Measurements from ENCODE around the gene SEC31B.

SEC31B gene, protein sequence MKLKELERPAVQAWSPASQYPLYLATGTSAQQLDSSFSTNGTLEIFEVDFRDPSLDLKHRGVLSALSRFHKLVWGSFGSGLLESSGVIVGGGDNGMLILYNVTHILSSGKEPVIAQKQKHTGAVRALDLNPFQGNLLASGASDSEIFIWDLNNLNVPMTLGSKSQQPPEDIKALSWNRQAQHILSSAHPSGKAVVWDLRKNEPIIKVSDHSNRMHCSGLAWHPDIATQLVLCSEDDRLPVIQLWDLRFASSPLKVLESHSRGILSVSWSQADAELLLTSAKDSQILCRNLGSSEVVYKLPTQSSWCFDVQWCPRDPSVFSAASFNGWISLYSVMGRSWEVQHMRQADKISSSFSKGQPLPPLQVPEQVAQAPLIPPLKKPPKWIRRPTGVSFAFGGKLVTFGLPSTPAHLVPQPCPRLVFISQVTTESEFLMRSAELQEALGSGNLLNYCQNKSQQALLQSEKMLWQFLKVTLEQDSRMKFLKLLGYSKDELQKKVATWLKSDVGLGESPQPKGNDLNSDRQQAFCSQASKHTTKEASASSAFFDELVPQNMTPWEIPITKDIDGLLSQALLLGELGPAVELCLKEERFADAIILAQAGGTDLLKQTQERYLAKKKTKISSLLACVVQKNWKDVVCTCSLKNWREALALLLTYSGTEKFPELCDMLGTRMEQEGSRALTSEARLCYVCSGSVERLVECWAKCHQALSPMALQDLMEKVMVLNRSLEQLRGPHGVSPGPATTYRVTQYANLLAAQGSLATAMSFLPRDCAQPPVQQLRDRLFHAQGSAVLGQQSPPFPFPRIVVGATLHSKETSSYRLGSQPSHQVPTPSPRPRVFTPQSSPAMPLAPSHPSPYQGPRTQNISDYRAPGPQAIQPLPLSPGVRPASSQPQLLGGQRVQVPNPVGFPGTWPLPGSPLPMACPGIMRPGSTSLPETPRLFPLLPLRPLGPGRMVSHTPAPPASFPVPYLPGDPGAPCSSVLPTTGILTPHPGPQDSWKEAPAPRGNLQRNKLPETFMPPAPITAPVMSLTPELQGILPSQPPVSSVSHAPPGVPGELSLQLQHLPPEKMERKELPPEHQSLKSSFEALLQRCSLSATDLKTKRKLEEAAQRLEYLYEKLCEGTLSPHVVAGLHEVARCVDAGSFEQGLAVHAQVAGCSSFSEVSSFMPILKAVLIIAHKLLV

DNA sequence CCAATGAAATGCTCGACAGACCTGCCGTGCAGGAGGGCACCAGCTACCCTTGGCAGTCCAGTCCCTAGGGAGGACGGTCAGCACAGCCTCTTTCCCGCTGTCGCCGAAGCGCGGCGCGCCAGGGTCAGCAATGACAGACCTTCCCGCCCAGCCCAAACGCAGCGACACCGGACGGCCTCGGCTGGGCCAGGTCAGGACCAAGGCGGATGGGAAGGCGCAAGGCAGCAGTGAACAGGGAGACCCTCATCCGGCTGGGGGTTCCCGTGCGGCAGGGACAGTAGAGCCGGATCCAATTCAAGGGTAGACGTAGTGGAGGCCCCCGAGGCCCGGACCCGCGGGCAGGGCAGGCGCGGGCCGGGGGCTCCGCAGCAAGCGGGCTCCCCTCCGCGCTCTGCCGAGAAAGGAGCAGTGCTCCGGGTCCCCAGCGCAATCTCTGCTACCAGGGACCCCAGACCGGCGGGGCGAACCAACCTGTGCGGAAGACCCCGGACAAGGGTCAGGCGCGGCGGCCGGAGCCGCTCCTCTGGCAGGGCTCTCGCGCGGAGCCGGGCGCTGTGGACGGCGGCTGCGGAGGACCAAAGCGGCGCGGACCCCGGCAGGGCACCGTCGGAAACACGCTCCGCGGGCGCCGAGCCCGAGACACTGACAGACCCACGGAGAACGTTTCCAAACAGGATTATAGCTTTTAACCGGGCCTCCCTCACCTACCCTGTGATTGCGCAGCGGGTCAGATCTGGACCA is at the start of gene SEC31B:
SEC31B (minus strand) TSS at position 551 of the 741 bp plus-strand sequence. CDS start 2,909 bp downstream, outside the sequence.
- no peak for DNase-seq (ENCODE audit: low read depth)

DNA sequence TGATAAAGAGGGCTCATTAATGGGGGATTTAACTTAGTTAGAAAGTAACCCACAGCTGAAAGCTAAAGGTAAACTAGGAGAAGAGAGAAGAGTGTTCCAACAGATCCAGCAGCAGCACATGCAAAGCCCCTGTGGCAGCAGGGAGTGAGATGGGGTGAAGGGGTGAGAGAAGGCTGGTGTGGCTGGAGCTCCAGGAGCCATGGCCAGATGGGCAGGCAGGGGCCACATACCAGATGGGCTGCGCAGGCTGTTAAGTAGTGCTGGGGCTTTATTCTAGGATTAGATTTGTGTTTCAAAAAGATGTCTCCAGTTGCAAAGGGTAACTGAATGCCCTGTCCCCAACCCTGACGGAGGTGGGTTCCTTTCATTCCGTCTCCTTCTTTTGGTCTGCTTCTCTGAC is 49.3 kb upstream of the SEC31B start:
- DNase-seq (ENCODE audit: low read depth) = no peak

DNA sequence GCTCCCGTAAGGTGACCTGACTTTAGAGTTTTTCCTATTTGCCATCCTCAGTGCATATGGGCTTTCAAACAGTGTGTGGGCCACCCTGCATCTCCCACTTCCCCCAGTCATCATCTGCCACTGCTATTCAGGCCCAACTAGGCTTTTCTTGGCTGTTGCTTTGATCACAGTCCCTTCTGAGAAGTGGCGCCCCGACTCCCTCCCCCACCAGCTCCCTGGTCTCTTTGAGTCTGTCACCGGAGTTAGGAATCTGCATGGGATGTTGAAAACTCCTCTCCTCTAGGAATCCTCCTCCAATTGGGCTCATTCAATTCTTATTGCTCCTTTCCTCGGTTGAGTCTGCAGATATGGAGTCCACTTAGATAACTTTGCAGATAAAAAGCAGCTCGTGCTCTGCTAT is 48.2 kb upstream of the SEC31B start:
- no peak for DNase-seq (ENCODE audit: low read depth)

DNA sequence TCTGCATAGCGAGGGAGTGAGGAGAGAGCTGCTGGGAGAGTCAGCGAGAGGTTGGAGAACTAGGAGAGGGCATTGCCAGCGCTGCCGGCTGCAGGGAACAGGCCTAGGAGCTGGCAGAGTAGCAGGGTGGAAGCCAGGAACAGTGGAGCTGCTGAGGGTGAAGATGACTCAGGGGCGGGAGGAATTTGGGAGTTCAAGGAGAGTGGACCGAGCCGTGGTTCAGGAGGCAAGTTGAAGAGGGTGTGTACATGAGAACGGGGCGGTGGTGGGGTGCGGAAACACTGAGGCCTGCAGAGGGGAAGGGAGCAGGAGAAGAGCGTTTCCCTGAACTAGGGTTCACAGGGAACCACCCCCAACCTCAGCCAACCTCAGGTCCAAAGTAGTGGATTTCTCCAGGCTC is 47.6 kb upstream of the SEC31B start:
- DNase-seq (ENCODE audit: low read depth) = no peak

DNA sequence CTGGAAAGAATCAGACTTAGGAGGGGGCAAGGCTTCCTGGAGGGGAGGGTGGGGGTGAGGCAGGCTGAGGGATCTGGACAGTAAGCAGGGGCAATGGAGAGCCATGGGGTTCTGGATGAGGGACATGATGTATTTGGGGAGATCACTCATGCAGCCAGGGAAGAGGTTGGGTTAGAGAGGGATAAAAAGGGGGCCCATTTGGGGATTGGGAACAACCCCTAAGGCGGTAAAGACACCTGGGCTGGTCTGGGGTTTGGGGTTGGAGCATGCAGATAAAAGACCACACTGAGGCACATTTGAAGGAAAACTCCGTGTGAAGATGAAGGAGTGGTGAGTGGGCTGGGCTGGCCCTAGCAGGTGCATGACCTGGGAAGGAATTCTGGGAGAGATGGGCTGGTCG is 46.9 kb upstream of the SEC31B start:
- DNase-seq (ENCODE audit: low read depth) = no peak

DNA sequence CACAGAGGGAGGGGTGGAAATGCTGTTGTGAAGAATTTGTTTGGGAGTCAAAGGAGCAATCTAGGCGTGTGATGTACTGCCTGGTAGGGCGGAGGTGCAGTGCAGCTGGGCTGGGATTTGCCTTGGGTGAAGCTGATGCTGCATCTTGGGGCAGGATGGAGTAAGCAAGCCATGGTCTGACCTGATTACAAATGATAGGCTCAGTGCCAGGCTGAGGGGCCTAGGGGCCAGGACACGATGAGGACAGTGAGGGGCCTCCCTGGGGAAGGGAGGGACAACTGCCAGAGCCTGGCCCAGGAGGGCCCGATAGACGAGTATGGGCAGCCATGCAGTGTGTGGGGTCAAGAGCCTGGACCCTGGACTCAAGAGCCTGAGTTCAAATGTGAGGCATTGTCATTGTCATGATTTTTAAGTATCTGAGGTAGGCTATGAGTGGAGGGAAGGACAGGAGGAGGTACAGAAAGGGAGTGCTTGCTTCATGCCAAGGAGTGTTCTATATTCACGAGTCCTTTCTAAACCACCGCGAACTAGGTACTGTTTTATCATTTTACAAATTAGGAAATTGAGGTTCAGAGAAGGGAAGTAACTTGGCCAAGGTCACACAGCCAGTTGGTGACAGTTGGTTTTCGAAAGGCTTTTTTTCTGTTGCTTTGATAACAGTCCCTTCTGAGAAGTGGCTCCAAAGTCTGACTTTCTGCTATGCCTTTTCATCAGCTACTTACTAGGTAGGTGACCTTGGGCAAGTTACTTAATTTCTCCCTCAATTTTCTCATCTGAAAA is 45.7 kb upstream of the SEC31B start:
- no peak for DNase-seq (ENCODE audit: low read depth)

DNA sequence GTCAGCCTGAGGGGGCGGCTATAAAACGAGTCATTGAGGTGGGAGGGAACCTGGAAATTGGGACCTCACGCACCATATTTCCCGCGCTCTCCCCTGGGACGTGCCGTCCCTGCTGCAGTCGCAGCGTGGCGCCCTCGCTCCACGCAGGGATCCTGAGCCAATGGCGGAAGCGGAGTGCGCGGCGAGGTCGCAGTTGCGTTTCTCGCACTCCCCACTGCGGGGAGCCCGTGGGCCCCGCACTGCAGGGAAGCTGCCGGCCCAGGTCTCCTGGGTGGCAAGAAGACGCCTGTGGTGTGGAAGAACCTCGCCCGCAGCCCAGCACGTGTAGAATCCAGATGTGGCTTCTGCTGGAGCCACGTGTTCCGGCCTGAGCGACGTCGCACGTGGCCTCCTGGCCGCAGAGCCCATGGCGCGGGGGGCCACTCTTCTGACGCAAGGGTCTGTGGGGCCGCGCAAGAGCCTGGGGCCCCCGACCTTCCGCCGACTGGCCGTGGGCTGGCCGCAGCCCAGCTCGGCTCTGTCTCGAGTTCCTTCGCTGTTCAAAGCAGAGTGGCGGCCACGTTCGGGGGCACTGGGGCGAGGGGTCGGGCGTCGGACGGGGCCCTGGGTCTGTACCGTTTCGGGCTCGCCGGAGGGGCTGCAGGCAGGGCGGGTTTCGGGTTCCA is 42.5 kb upstream of the SEC31B start:
- peak; percentile 68 for DNase-seq (ENCODE audit: low read depth)

DNA sequence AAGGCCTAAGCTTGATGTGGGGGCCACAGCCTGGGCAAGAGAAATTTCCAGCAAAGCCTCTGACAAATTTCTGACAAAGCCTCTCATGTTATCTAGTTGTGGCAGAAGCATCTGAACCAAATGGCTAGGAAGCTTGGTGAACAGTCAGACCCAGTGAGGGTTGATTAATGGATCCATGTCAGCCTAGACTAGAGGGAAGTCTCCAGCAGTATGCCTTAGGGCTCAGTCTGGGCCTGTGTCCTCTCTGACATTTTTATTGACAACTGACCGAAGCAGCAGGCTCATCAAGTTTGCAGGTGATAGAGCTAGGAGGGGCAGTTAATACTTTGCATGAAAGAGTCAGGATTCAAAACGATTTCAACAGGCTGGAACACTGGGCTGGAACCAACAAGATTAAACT is 41.3 kb upstream of the SEC31B start:
- no peak for DNase-seq (ENCODE audit: low read depth)

DNA sequence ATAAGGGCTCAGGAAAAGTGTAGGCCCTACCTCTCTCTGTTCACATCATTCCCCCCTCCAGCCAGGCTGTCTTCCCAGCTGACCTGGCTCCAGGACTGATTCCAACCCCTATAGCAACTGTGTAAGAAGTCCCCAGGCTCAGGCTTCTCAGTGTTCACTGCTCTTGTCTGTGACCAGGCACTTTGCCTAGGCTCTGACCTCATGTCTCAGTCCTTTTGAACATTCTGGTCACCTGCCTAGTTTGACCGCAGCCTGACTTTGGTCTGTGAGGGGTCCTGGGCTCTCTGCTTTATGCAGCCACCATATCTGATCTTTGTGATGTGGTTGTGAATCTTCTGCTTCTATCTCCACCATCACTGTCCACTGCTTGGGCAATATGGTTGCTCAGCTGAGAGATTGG is 40.6 kb upstream of the SEC31B start:
- no peak for DNase-seq (ENCODE audit: low read depth)

DNA sequence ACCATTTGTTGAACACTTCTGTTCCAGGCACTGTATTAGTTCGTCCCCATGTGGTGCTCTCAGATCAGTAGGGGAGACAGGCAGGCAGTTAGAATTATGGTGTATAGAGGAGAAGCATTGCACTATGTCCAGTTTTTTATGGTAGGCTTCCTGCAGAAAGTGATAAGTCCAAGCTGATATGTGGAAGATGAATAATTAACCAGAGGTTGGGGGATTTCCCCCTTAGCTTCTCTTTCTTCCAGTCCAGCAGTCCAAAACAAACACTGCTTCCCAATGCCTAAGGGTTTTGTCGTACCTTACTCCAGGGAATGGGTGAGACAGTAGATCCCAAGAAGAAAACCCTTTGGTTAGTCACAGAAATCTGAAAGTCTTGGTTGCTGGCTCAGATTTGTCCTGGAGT is 35.2 kb upstream of the SEC31B start:
- no peak for DNase-seq (ENCODE audit: low read depth)

DNA sequence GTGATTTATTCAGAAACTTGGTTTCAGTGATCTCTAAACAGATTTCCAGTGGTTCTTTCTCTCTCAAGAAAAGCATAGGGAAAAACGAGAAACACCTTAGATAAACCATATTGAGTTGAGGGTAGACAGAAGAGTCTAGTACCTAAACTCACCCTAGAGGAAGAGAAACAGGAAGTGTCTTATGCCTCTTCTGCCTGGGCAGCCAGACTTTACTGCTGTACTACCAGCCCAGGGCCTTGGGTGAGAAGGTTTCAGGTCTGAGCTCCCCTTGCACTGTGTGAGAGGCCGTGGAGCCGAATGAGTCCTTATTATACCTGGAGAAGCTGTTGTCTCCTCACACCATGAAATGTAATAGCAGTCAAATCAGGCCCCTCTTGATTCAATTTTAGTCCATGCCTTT is 34.3 kb upstream of the SEC31B start:
- no peak for DNase-seq (ENCODE audit: low read depth)

DNA sequence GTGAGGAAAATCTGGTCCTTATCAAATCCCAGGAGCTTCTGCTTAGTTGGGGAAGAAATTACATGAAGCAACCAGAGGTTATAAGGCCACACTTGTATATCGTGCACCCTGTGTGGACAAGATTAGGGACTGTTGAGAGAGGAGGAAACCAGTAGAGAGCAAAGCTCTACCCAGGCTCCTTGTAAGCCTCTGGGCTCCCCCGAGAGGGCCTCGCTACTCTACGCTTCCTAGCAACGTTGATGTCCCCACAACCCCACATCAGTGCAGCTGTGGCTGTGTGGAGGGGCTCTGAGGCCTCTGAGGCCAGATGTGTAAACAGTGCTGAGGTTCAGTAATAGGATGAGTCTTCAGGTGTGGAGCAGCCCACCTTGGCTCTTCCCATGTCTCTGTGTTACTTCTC is 32.1 kb upstream of the SEC31B start:
- DNase-seq (ENCODE audit: low read depth) = no peak

DNA sequence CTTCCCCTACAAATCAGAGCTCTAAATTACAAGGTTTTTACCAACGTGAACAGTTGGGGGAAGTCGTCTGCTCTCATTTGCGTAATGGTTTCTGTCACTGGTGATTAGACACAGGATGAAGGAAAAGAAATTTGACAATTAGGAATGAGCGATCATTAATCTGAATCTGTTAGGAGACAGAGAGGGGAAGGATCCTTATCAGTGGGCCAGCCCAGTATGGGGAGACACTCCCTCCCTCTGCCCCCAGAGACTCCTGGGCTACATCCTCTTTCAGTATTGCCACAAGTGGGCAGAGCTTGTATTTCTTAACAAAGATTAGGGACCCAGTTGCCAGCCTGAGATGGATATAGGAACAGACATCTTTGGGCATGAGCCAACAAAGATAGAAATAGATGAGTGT is 31.5 kb upstream of the SEC31B start:
- DNase-seq (ENCODE audit: low read depth) = no peak

DNA sequence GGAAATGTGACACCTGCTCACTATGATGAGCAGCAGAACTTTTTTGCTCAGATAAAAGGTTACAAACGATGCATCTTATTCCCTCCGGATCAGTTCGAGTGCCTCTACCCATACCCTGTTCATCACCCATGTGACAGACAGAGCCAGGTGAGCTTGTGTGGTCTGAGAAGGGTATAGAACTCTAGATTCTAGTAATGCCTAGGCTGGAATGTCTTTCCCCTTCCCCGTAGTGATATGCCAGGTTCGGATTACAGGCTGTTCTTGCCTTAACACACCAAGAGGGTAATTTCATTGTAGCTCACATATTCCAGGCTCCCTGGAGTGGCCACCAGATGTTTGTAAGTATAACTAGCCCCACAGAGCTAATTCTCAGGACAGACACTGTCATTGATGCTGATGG is 25.3 kb upstream of the SEC31B start:
- no peak for DNase-seq (ENCODE audit: low read depth)

DNA sequence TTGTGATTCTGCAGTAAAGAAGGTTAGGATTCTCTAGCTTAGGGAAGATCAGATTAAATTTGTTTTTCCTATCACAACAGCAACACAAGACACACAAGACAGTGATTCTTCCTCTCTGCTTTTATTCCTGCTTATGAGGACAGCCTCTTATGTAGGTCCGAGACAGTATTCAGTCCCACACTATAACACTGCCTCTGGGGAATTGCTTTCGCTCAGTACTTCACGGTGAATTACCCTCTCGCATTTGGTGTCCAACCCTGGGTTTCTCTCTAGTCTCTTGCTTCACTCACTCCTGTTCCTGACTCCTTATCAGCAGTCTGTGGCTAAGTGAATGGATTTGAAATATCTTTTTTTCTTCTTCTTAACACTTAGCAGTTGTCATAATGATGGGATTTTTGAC is 17.8 kb upstream of the SEC31B start:
- DNase-seq (ENCODE audit: low read depth) = no peak

DNA sequence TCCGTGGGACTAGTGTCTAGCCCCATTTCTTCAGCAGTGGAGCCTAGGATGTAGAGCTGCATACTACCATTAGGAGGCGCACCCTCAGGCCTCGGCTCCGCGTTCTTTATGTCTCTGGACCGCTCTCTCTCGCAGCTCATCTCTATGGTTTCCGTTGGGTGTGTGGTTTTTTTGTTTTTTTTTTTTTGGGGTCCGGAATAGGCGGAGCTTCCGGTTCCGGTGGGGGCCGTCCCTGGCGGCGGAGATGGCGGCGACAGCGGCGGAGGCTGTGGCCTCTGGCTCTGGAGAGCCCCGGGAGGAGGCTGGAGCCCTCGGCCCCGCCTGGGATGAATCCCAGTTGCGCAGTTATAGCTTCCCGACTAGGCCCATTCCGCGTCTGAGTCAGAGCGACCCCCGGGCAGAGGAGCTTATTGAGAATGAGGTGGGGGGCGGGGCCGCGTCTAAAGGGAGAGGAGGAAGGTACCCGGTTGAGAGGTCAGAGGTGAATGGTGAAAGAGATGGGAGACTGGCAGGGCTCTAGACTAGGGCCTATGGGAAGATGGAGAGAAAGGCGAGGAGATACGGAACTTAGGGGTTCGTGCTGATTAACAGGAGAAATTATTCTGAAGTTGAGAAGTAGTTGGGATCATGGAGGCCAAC is 16.2 kb upstream of the SEC31B start, which contains the start of gene HIF1AN:
HIF1AN (plus strand) TSS at position 229 of the 639 bp plus-strand sequence; CDS start at position 245, 16 bp downstream.
- DNase-seq (ENCODE audit: low read depth) = peak; percentile 86

DNA sequence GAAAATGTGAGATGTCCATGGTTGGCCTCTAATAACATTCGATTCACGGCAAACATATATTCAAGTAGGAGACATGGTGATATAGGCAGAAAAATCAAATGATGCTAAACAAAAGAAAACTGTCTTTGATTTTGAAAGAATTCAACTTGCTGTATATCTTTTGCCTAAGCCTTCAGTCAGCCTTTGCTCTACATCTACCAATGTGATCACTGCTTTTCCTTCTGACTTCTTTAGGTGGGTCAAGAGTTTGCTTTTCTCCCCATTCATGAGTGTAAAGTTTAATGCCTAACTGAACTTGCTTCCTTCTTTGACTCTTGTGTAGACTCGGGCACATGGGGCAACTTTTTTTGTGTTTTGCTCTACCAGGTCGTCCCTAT is 15.7 kb upstream of the SEC31B start:
- DNase-seq (ENCODE audit: low read depth) = no peak

DNA sequence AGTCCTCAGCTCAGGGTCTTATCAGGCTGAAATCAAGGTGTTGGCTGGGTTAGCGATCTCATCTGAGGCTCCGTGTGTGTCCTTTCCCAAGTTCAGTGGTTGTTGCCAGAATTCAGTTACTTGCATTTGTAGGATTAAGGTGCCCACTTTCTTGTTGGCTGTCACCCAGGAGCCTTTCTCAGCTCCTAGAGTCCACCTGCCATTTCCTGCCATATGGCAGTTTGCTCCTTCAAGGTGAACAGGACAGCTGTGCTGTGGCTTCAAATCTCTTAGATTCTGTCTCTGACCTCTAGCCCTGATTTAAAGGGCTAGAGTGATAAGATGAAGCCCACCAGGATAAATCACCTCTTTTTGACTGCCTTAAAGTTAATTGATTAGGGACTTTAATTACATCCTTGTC is 15.1 kb upstream of the SEC31B start:
- DNase-seq (ENCODE audit: low read depth) = no peak

DNA sequence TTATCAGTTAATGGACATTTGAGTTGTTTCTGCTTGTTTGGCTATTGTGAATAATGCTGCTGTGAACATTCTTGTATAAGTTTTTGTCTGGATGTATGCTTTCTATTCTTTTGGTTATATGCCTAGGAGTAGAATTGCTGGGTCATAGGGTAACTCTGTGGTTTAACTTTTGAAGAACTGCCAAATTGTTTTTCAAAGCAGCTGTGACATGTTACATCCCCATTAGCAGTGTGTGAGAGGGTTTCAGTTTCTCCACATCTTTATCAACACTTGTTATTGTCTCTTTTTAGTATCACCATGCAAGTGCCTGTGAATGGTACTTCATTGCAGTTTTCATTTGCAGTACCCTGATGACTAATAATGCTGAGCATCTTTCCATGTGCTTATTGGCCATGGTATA is 12.1 kb upstream of the SEC31B start:
- no peak for DNase-seq (ENCODE audit: low read depth)
